Karpas-422 (cell line): ENCODE results near the gene CLEC4C. TPM values are rescaled to one million over a fixed set of nuclear protein-coding genes. Genes with fewer than 3 reads are reported as not detected.

Source experiments
- DNase-seq: peaks from one replicate; pipeline ENCODE4 v3.0.0-alpha.2; 2015
- H2AFZ ChIP-seq: fragments of 200-600 bp; sonication (generic); 2 replicates; pipeline ENCODE4 v1.6.1; 2014; ENCODE audit warnings: antibody characterized with exemption, low read length, mixed read lengths
- H3K27ac ChIP-seq: fragments of 200-600 bp; sonication (generic); 2 replicates; pipeline ENCODE4 v1.5.1; 2014; ENCODE audit warnings: mild to moderate bottlenecking, low read length, moderate library complexity
- H3K27me3 ChIP-seq: fragments of 200-600 bp; sonication (generic); 2 replicates; pipeline ENCODE4 v1.6.1; 2014; ENCODE audit warnings: low read length, mixed read lengths
- H3K36me3 ChIP-seq: fragments of 200-600 bp; sonication (generic); 2 replicates; pipeline ENCODE4 v1.6.1; 2014; ENCODE audit warnings: low read length, mixed read lengths; ENCODE audit not compliant: insufficient read depth
- H3K4me1 ChIP-seq: fragments of 200-600 bp; sonication (generic); 2 replicates; pipeline ENCODE4 v1.6.1; 2014; ENCODE audit warnings: mild to moderate bottlenecking, low read length, mixed read lengths
- H3K4me2 ChIP-seq: fragments of 200-600 bp; sonication (generic); 2 replicates; pipeline ENCODE4 v1.6.1; 2014; ENCODE audit warnings: low read length, low read depth, mild to moderate bottlenecking; ENCODE audit not compliant: poor library complexity, severe bottlenecking
- H3K4me3 ChIP-seq: fragments of 200-600 bp; sonication (generic); 2 replicates; pipeline ENCODE4 v1.5.1; 2014; ENCODE audit warnings: mild to moderate bottlenecking, antibody characterized with exemption, low read length, mixed read lengths
- H3K79me2 ChIP-seq: fragments of 200-600 bp; sonication (generic); 2 replicates; pipeline ENCODE4 v1.6.1; 2014; ENCODE audit warnings: mild to moderate bottlenecking, low read length, mixed read lengths
- H3K9ac ChIP-seq: fragments of 200-600 bp; sonication (generic); 2 replicates; pipeline ENCODE4 v1.6.0; 2014; ENCODE audit warnings: low read length
- H3K9me2 ChIP-seq: fragments of 200-600 bp; sonication (generic), shearing (Covaris generic); replicated peaks from 2 replicates; pipeline ENCODE4 v1.6.0; 2014; ENCODE audit warnings: mild to moderate bottlenecking, low read length, moderate library complexity; ENCODE audit not compliant: insufficient read depth
- H3K9me3 ChIP-seq: fragments of 300-700, 200-600 bp; sonication (generic); 2 replicates; pipeline ENCODE4 v1.6.1; 2014; ENCODE audit warnings: low read length, mixed read lengths
- H4K20me1 ChIP-seq: fragments of 200-600 bp; sonication (generic); 2 replicates; pipeline ENCODE4 v1.6.1; 2014; ENCODE audit warnings: mild to moderate bottlenecking, antibody characterized with exemption, low read length, low read depth; ENCODE audit not compliant: insufficient read depth
- small RNA-seq: library from RNA; depleted of rRNA; stranded (forward); fragments of <200 nt; gene quantifications from one replicate; pipeline ENCODE3, GENCODE V24; 2014
- total RNA-seq: library from RNA; depleted of rRNA; stranded (reverse); fragments of >200 nt; shearing (Covaris generic); gene quantifications from 2 replicates; pipeline ENCODE4 v1.2.3, GENCODE V29; 2014; ENCODE audit warnings: low replicate concordance; rRNA removed

The CLEC4C gene
- total RNA-seq, 1 experiment from 2014 or later = not detected

- no peak overlapping the region for H3K27ac ChIP-seq
- no peaks in the 10 kb centered on the region for H3K9me2 ChIP-seq
- no peak for DNase-seq
- H3K4me3 ChIP-seq = no peak overlapping the region
- no peak overlapping the region for H2AFZ ChIP-seq
- no peak overlapping the region for H3K9ac ChIP-seq
- H3K9me3 ChIP-seq = no peaks in the 10 kb centered on the region
- H4K20me1 ChIP-seq = no peaks in the 10 kb centered on the region
- H3K79me2 ChIP-seq = no peaks in the 10 kb centered on the region
- H3K4me2 ChIP-seq = no peak overlapping the region
- no peaks in the 10 kb centered on the region for H3K4me1 ChIP-seq
- H3K27me3 ChIP-seq = no peaks in the 10 kb centered on the region
- H3K36me3 ChIP-seq = no peaks in the 10 kb centered on the region
Measured at GRCh38 chr12:7693793-7694192, 53.4 kb downstream of the CLEC4C start.

GRCh38 chr12:7681535-7681934 lies 65.6 kb downstream of the CLEC4C start:
- no peak overlapping the region for H2AFZ ChIP-seq
- H3K79me2 ChIP-seq = no peaks in the 10 kb centered on the region
- H3K9me2 ChIP-seq = no peaks in the 10 kb centered on the region
- H4K20me1 ChIP-seq = no peaks in the 10 kb centered on the region
- H3K27me3 ChIP-seq = no peaks in the 10 kb centered on the region
- no peak overlapping the region for H3K4me2 ChIP-seq
- no peaks in the 10 kb centered on the region for H3K9me3 ChIP-seq
- H3K9ac ChIP-seq = no peak overlapping the region
- no peaks in the 10 kb centered on the region for H3K36me3 ChIP-seq
- no peak overlapping the region for H3K27ac ChIP-seq
- DNase-seq = no peak
- H3K4me1 ChIP-seq = no peaks in the 10 kb centered on the region
- H3K4me3 ChIP-seq = no peak overlapping the region

Small RNA genes lying within 50 kb of the gene (small RNA-seq; reads per million reads assigned to genes)
- not detected for gene RF00019

Other genes starting within 250 kb of the CLEC4C start
- not detected in 2 replicates for gene CD163, start 243.6 kb downstream of the CLEC4C start, total RNA-seq
- gene APOBEC1, start 81.5 kb downstream of the CLEC4C start, total RNA-seq = not detected in 2 replicates
- not detected in 2 replicates for gene GDF3, start 51.6 kb downstream of the CLEC4C start, total RNA-seq
- gene DPPA3, start 35.9 kb downstream of the CLEC4C start, total RNA-seq = not detected in 2 replicates
- gene NANOGNB, start 17.8 kb upstream of the CLEC4C start, total RNA-seq = not detected in 2 replicates
- not detected in 2 replicates for gene NANOG, start 42.0 kb upstream of the CLEC4C start, total RNA-seq
- gene SLC2A14, start 125.5 kb upstream of the CLEC4C start, total RNA-seq = not detected in 2 replicates
- gene SLC2A3, start 188.8 kb upstream of the CLEC4C start, total RNA-seq = 20.1 and 38.2 TPM in 2 replicates